ENCODE results near the gene GRIK5. TPM values are rescaled to one million over a fixed set of nuclear protein-coding genes. Genes with fewer than 3 reads are reported as not detected.

Gene GRIK5
- total and polyA plus RNA-seq, 2 donors (not counting 3 experiments of a cell fraction or from before 2014, with no cell fraction given), result 0.80 to 2.2 TPM

GRCh38 chr19:42010245-42011126, 59.5 kb downstream of the GRIK5 start:
- dilution Hi-C loops (cut with MboI; ENCODE audit: extremely low pct_ligation_motif_present, low sequenced_read_pairs), result no loop called here
- no peaks in the 10 kb centered on the region for H3K27me3 ChIP-seq (ENCODE audit: control insufficient read depth in 2 of 2, insufficient read depth in 2 of 2, low read length in 2 of 2)
- H2AFZ ChIP-seq (ENCODE audit: low read depth, low read length), result no peak overlapping the region
- no peak overlapping the region for H3K27ac ChIP-seq (ENCODE audit: insufficient read depth, low read depth, low read length)
- H3K9me1 ChIP-seq (replicated peaks; ENCODE audit: control insufficient read depth, extremely low read depth, insufficient read depth, low read length), result no peaks in the 10 kb centered on the region
- H3K9ac ChIP-seq (replicated peaks; ENCODE audit: extremely low read depth, insufficient read depth, low read length), result no peak overlapping the region
- intact Hi-C loops (cut with micrococcal nuclease), result no loop called here
- no peaks in the 10 kb centered on the region for H3K79me2 ChIP-seq (ENCODE audit: control insufficient read depth, insufficient read depth, low read length)
- no peak for DNase-seq (ENCODE audit: low read depth, low spot score)
- BruUV-seq (replicated peaks), result no TSS peak
- H3K36me3 ChIP-seq (ENCODE audit: control insufficient read depth in 2 of 2, extremely low read depth in 1 of 2, insufficient read depth in 2 of 2, low read length in 2 of 2), result no peaks in the 10 kb centered on the region
- no peaks in the 10 kb centered on the region for H3K4me1 ChIP-seq (ENCODE audit: control insufficient read depth, extremely low read depth, insufficient read depth, low read length)
- H3K9me3 ChIP-seq (replicated peaks; ENCODE audit: control insufficient read depth, insufficient read depth, low read length), result no peaks in the 10 kb centered on the region
- no peaks in the 10 kb centered on the region for H4K20me1 ChIP-seq (replicated peaks; ENCODE audit: control insufficient read depth, extremely low read depth, insufficient read depth, low read length)
- TF ChIP-seq CTCF (IDR thresholded peaks at IDR 0.05; ENCODE audit: extremely low read depth in 1 of 2, insufficient read depth in 1 of 2, low read depth in 1 of 2, low read length in 2 of 2) (no peak), EZH2 (IDR thresholded peaks at IDR 0.05; ENCODE audit: borderline replicate concordance, low read depth, low read length, severe bottlenecking) (no peak), MAX (IDR thresholded peaks at IDR 0.05; ENCODE audit: insufficient read depth, insufficient read length) (no peak), POLR2AphosphoS5 (IDR thresholded peaks at IDR 0.05; ENCODE audit: insufficient read depth, low read depth, low read length) (no peak), FOS (IDR thresholded peaks at IDR 0.05; ENCODE audit: borderline replicate concordance, insufficient read depth, low read length) (no peak), GATA2 (IDR thresholded peaks at IDR 0.05; ENCODE audit: insufficient read depth, insufficient read length, low read depth, low read length) (no peak), MYC (IDR thresholded peaks at IDR 0.05; ENCODE audit: low read depth, low read length) (no peak), JUN (IDR thresholded peaks at IDR 0.05; ENCODE audit: borderline replicate concordance, insufficient read depth, insufficient read length, low read depth) (no peak), POLR2A (IDR thresholded peaks at IDR 0.05; ENCODE audit: low read depth, low read length) (no peak)
- no peak overlapping the region for H3K4me3 ChIP-seq (replicated peaks in 1 of 3; ENCODE audit: insufficient read depth in 1 of 3, low read depth in 1 of 3, low read length in 3 of 3)
- ChIA-PET CTCF (interaction anchor here (0.6 to 1.9 kb wide), 3 partner anchors 19 to 181 kb away, joined by 3 to 9 read pairs (median 4); no protein-coding TSS in a partner anchor), POLR2A (no interaction called here)
- H3K4me2 ChIP-seq (ENCODE audit: insufficient read depth, low read length), result no peak overlapping the region
- FAIRE-seq, result no peak

Measured in endothelial cell of umbilical vein (primary cell).